ENCODE results near the gene CD9. TPM values are rescaled to one million over a fixed set of nuclear protein-coding genes. Genes with fewer than 3 reads are reported as not detected.

CD9 gene
- total and polyA plus RNA-seq, 2 of the 8 experiments (the other 6 are each of a cell fraction or from before 2014, with no cell fraction given), result 168 to 319 TPM

- Histone ChIP-seq H3K23ac (ENCODE audit: insufficient read length) (no peak overlapping the region), H3K9me3 (ENCODE audit: insufficient read depth in 2 of 2, low read depth in 1 of 2, low read length in 1 of 2) (no peaks in the 10 kb centered on the region), H2BK20ac (ENCODE audit: low read length) (no peak overlapping the region), H3K4me3 (ENCODE audit: extremely low read depth in 1 of 4, insufficient read depth in 2 of 4, low read depth in 3 of 4, low read length in 4 of 4) (no peak overlapping the region), H4K5ac (ENCODE audit: insufficient read length, low read depth, low read length) (no peak overlapping the region), H3K4me2 (ENCODE audit: insufficient read depth in 1 of 2, low read depth in 2 of 2, low read length in 2 of 2) (no peak overlapping the region), H3K56ac (replicated peaks; ENCODE audit: insufficient read length, low read depth, low read length) (no peak overlapping the region), H3K9ac (replicated peaks in 1 of 4; ENCODE audit: extremely low read depth in 1 of 4, low read depth in 3 of 4, low read length in 3 of 4) (no peak overlapping the region), H2BK12ac (ENCODE audit: low read depth, low read length) (no peak overlapping the region), H2BK120ac (replicated peaks; ENCODE audit: low read depth, low read length) (no peak overlapping the region), H4K91ac (replicated peaks; ENCODE audit: insufficient read length, low read length) (no peak overlapping the region), H3K14ac (ENCODE audit: insufficient read length) (no peak overlapping the region), H3K79me2 (ENCODE audit: control insufficient read depth in 1 of 2, insufficient read depth in 2 of 2, low read length in 2 of 2) (peaks cover 0 to 6% of the 10 kb centered on the region in 2 experiments; a peak in 1 of 4 replicates), H3K27ac (ENCODE audit: low read depth, low read length) (no peak overlapping the region), H3K27me3 (replicated peaks in 1 of 4; ENCODE audit: control insufficient read depth in 3 of 4, extremely low read depth in 1 of 4, insufficient read depth in 3 of 4, low read length in 3 of 4) (no peaks in the 10 kb centered on the region), H3K18ac (ENCODE audit: extremely low read depth, low read length) (no peak overlapping the region), H3K36me3 (ENCODE audit: control insufficient read depth in 2 of 4, insufficient read depth in 4 of 4, low read length in 3 of 4) (peaks cover 14 to 42% (median 21%) of the 10 kb centered on the region in 4 experiments), H3K4me1 (replicated peaks in 1 of 4; ENCODE audit: control insufficient read depth in 3 of 4, insufficient read depth in 4 of 4, low read length in 3 of 4) (no peaks in the 10 kb centered on the region; a peak in 2 of 7 replicates), H3K23me2 (ENCODE audit: low read depth, low read length) (no peaks in the 10 kb centered on the region), H2AFZ (ENCODE audit: low read length) (no peak overlapping the region), H3K4ac (replicated peaks; ENCODE audit: insufficient read length, low read depth, low read length) (no peak overlapping the region), H3K79me1 (ENCODE audit: low read depth, low read length) (peaks cover under 1% of the 10 kb centered on the region; the same call in 1 of the 2 replicates), H2BK5ac (ENCODE audit: low read depth, low read length) (no peak overlapping the region; the same call in 1 of the 2 replicates), H2BK15ac (ENCODE audit: low read length) (no peak overlapping the region), H2AK5ac (ENCODE audit: low read depth, low read length) (no peak overlapping the region), H4K8ac (ENCODE audit: extremely low read depth, insufficient read depth, low read length) (no peak overlapping the region), H4K20me1 (replicated peaks in 1 of 2; ENCODE audit: control insufficient read depth in 1 of 2, insufficient read depth in 2 of 2, low read length in 2 of 2) (peaks cover 0 to 2% of the 10 kb centered on the region in 2 experiments)
- 87% methylated on average over 5 of the region's 6 CpGs; no CpG with 5 or more reads in 1 of the 2 experiments for WGBS, 2 experiments (ENCODE audit: extremely low coverage in 1 of 2, insufficient coverage in 1 of 2, insufficient read length in 1 of 2, insufficient replicate concordance in 2 of 2, low coverage in 1 of 2, low lambda C conversion rate in 2 of 2, missing lambda C conversion rate in 1 of 2)
- DNase-seq (ENCODE audit: low read depth in 1 of 2, low spot score in 2 of 2) (no peak), FAIRE-seq (no peak)
- POLR2A ChIA-PET (ENCODE audit: partially characterized antibody), result no interaction called here
- CTCF ChIA-PET (ENCODE audit: partially characterized antibody), result no interaction called here
- TF ChIP-seq BRCA1 (IDR thresholded peaks at IDR 0.05; ENCODE audit: low read depth, low read length) (no peak), SIX5 (IDR thresholded peaks at IDR 0.05; ENCODE audit: low read depth, low read length) (no peak), SRF (IDR thresholded peaks at IDR 0.05; ENCODE audit: low read depth, low read length) (no peak), EP300 (IDR thresholded peaks at IDR 0.05; ENCODE audit: borderline replicate concordance in 1 of 2, low read depth in 2 of 2, low read length in 2 of 2) (no peak), JUN (IDR thresholded peaks at IDR 0.05; ENCODE audit: low read depth, low read length) (no peak), ATF3 (IDR thresholded peaks at IDR 0.05; ENCODE audit: insufficient read depth, low read depth, low read length) (no peak), EZH2 (IDR thresholded peaks at IDR 0.05; ENCODE audit: low read depth, low read length, severe bottlenecking) (no peak), SP2 (IDR thresholded peaks at IDR 0.05; ENCODE audit: low read length) (no peak), TCF12 (IDR thresholded peaks at IDR 0.05; ENCODE audit: low read depth, low read length) (no peak), CREB1 (IDR thresholded peaks at IDR 0.05) (no peak), HDAC2 (IDR thresholded peaks at IDR 0.05; ENCODE audit: borderline replicate concordance in 1 of 2, low read depth in 2 of 2, low read length in 2 of 2) (no peak), CTCF (IDR thresholded peaks at IDR 0.05; ENCODE audit: control extremely low read depth in 1 of 3, insufficient read depth in 1 of 3, low read depth in 1 of 3, low read length in 3 of 3) (no peak)
Measured at GRCh38 chr12:6236641-6236940, 36.4 kb downstream of the CD9 start.

All from H1 (cell line).